AG09309 (cell line): Measurements from ENCODE around the gene GLB1L2.

Experiments used
- DNase-seq: peaks from one replicate; pipeline ENCODE4 v3.0.0-alpha.2; 2010; ENCODE audit warnings: low read depth
- H3K4me3 ChIP-seq: 2 replicates; pipeline ENCODE4 v1.5.1; 2011; ENCODE audit warnings: mild to moderate bottlenecking, low read depth, low read length, moderate library complexity; ENCODE audit not compliant: control insufficient read depth
- CTCF ChIP-seq: IDR thresholded peaks from 2 replicates; pipeline ENCODE4 v1.5.1; 2011; ENCODE audit warnings: mild to moderate bottlenecking, low read depth, low read length, inconsistent platforms; ENCODE audit not compliant: insufficient read depth, control insufficient read depth; ENCODE audit errors: missing control alignments

GLB1L2 gene

GRCh38 chr11:134410766-134411165 lies 79.0 kb downstream of the GLB1L2 start:
- no peak overlapping the region for H3K4me3 ChIP-seq
- no peak for DNase-seq
- TF ChIP-seq CTCF = no peak

- no peak for DNase-seq
- TF ChIP-seq CTCF = no peak
- no peak within 1 kb of the TSS for H3K4me3 ChIP-seq
Observed at GRCh38 chr11:134412203-134413042, 80.6 kb downstream of the GLB1L2 start, which contains the start of gene B3GAT1. TSS of gene B3GAT1 (minus strand) at chr11:134412242. CDS start at chr11:134387659, 24,583 bp downstream.

GRCh38 chr11:134413043-134413825 lies 81.4 kb downstream of the GLB1L2 start:
- no peak overlapping the region for H3K4me3 ChIP-seq
- TF ChIP-seq CTCF = no peak
- no peak for DNase-seq

- no peak for DNase-seq
- H3K4me3 ChIP-seq = no peak overlapping the region
Observed at GRCh38 chr11:134413826-134414731, 82.3 kb downstream of the GLB1L2 start.

GRCh38 chr11:134414766-134415765 lies 83.3 kb downstream of the GLB1L2 start:
- no peak for TF ChIP-seq CTCF
- DNase-seq = no peak
- H3K4me3 ChIP-seq = no peak overlapping the region

More at GRCh38 chr11:134413826-134414731, 82.3 kb downstream of the GLB1L2 start:
- no peak for TF ChIP-seq CTCF
